Measurements from ENCODE around the gene DNAI1. TPM values are rescaled to one million over a fixed set of nuclear protein-coding genes. Genes with fewer than 3 reads are reported as not detected.

The DNAI1 gene
- total RNA-seq, 1 experiment from 2014 or later = 0.52 TPM

DNA sequence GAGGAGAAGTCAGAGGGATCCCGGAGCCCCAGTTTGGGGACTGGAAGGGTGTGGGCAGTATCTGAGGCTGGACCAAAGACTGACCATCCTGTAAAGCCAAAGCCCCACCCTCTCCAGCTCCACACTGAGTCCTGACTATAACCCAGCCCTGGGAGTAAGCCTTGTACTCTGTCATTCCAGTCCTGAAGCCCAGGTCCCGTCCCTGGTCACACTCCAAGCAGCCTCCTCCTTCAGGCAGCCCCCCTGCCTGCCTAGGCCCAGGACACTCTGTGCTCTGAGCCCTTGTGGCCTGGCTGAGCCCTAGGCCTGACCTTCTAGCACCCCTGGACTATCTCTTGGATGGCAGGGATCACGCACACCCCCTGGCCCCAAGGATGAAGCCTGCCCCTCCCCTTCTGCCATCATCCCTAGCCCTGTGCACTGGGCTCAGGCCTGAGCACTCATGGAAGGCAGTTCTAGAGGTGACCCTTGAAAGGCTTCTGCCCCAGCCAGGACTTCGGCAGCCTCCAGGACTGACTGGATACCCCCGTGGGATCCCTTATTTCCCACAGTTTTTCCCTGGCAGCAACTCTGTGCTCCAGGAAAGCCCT, 92.2 kb downstream of the DNAI1 start:
- BruUV-seq (replicated peaks) = no TSS peak
- Histone ChIP-seq H3K4me3 (ENCODE audit: low read depth, low read length) (no peak overlapping the region), H3K9me3 (no peaks in the 10 kb centered on the region), H3K36me3 (ENCODE audit: control insufficient read depth, insufficient read depth, low read length) (no peaks in the 10 kb centered on the region), H3K27me3 (replicated peaks; ENCODE audit: control insufficient read depth, insufficient read depth, low read length) (no peaks in the 10 kb centered on the region), H3K4me1 (no peaks in the 10 kb centered on the region)
- CTCF ChIA-PET = no interaction called here
- Mint-ChIP-seq H3K4me3 (ENCODE audit: unreplicated experiment) (no peak overlapping the region), H3K9me3 (ENCODE audit: unreplicated experiment) (no peaks in the 10 kb centered on the region), H3K36me3 (ENCODE audit: insufficient read depth, unreplicated experiment) (no peaks in the 10 kb centered on the region), H3K27me3 (ENCODE audit: insufficient read depth, unreplicated experiment) (peaks cover 5% of the 10 kb centered on the region), H3K4me1 (ENCODE audit: low read depth, unreplicated experiment) (no peaks in the 10 kb centered on the region), H3K27ac (ENCODE audit: unreplicated experiment) (no peak overlapping the region)
- TF ChIP-seq, protein P1, sequence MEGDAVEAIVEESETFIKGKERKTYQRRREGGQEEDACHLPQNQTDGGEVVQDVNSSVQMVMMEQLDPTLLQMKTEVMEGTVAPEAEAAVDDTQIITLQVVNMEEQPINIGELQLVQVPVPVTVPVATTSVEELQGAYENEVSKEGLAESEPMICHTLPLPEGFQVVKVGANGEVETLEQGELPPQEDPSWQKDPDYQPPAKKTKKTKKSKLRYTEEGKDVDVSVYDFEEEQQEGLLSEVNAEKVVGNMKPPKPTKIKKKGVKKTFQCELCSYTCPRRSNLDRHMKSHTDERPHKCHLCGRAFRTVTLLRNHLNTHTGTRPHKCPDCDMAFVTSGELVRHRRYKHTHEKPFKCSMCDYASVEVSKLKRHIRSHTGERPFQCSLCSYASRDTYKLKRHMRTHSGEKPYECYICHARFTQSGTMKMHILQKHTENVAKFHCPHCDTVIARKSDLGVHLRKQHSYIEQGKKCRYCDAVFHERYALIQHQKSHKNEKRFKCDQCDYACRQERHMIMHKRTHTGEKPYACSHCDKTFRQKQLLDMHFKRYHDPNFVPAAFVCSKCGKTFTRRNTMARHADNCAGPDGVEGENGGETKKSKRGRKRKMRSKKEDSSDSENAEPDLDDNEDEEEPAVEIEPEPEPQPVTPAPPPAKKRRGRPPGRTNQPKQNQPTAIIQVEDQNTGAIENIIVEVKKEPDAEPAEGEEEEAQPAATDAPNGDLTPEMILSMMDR (IDR thresholded peaks at IDR 0.05; ENCODE audit: insufficient read depth in 1 of 2, low read depth in 1 of 2, low read length in 1 of 2, severe bottlenecking in 1 of 2, unreplicated experiment in 1 of 2) = no peak
- intact Hi-C loops (cut with micrococcal nuclease; ENCODE audit: unreplicated experiment) = no loop called here
- POLR2A ChIA-PET = no interaction called here
- DNase-seq = peak in 1 of 2 experiments; percentile 35

DNA sequence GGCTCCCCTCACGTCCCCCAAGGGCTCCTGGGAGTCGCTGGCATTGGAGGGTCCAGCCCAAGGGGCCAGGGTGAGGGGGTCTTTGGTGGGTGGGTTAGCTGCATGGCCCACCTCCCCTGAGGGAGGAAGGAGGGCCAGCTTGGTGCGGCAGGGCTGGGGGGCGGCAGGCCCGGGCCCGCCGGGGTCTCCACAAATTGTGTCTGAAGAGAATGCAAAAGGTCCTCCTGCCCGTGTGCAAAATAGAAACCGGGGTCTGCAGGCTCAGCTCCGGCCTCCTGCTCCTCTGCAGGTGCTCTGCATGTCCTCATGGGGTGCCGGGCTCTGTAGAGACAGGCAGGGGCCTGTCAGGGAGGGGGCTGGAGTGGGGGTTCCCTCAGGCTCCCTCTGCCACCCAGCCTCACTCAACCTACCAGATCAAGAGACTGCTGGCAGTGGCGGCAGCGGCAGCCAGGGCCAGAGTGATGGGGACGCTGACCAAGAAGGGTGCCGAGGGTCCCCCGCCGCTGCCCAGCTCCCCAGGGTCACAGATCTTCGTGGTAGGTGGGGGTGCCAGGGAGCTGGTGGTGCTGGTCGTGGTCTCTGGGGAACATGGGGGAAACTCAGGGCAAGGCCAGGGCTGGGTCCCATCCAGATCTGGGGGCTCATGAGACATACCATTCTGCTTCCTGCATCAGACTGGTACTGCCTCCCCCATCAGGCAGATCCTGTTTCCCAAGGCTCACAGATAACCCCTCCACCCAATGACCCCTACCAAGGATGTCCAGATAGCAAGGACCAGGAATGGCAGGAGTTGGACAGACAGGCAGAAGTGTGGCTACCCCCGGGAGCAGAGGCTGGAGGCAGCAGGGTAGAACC, 93.4 kb downstream of the DNAI1 start:
- Histone ChIP-seq H3K27me3 (replicated peaks; ENCODE audit: control insufficient read depth, insufficient read depth, low read length) (no peaks in the 10 kb centered on the region; the same call in none of the 2 replicates), H3K4me1 (no peaks in the 10 kb centered on the region), H3K9me3 (no peaks in the 10 kb centered on the region), H3K36me3 (ENCODE audit: control insufficient read depth, insufficient read depth, low read length) (no peaks in the 10 kb centered on the region), H3K4me3 (ENCODE audit: low read depth, low read length) (no peak overlapping the region)
- TF ChIP-seq, protein P1 (IDR thresholded peaks at IDR 0.05; ENCODE audit: insufficient read depth in 1 of 2, low read depth in 1 of 2, low read length in 1 of 2, severe bottlenecking in 1 of 2, unreplicated experiment in 1 of 2) = no peak
- H3K9me3 Mint-ChIP-seq (ENCODE audit: unreplicated experiment) = no peaks in the 10 kb centered on the region
- intact Hi-C loops (cut with micrococcal nuclease; ENCODE audit: unreplicated experiment) = no loop called here
- no peaks in the 10 kb centered on the region for H3K4me1 Mint-ChIP-seq (ENCODE audit: low read depth, unreplicated experiment)
- no peak overlapping the region for H3K4me3 Mint-ChIP-seq (ENCODE audit: unreplicated experiment)
- BruUV-seq (replicated peaks) = no TSS peak
- H3K27me3 Mint-ChIP-seq (ENCODE audit: insufficient read depth, unreplicated experiment) = peaks cover 5% of the 10 kb centered on the region
- ChIA-PET POLR2A (no interaction called here), CTCF (interaction anchor here (1.3 kb wide), 1 partner anchor 40 kb away, joined by 4 read pairs; no protein-coding TSS in a partner anchor)
- H3K27ac Mint-ChIP-seq (ENCODE audit: unreplicated experiment) = no peak overlapping the region
- no peaks in the 10 kb centered on the region for H3K36me3 Mint-ChIP-seq (ENCODE audit: insufficient read depth, unreplicated experiment)
- DNase-seq = peak in 1 of 2 experiments; percentile 21

DNA sequence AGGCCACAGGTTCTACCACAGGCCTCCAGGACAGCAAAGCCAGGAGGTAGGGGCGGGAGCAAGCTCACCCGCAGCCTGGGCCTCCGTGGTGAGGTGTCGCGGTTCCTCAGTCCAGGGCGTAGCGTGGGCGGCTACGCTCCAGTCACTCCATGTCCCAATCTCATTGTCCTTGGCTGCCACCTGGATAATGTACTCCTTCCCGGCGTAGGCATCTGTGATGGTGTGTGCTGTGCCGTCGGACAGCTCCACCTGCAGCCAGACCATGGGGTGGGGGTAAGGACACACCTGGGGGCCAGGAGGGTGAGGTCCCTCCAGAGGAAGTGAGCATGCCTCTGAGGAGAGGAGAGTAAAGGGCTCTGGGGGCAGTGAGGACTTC, 94.0 kb downstream of the DNAI1 start:
- no peaks in the 10 kb centered on the region for H3K36me3 Mint-ChIP-seq (ENCODE audit: insufficient read depth, unreplicated experiment)
- Histone ChIP-seq H3K9me3 (no peaks in the 10 kb centered on the region), H3K4me1 (no peaks in the 10 kb centered on the region), H3K4me3 (ENCODE audit: low read depth, low read length) (no peak overlapping the region), H3K36me3 (ENCODE audit: control insufficient read depth, insufficient read depth, low read length) (no peaks in the 10 kb centered on the region), H3K27me3 (replicated peaks; ENCODE audit: control insufficient read depth, insufficient read depth, low read length) (no peaks in the 10 kb centered on the region; the same call in none of the 2 replicates)
- peaks cover 5% of the 10 kb centered on the region for H3K27me3 Mint-ChIP-seq (ENCODE audit: insufficient read depth, unreplicated experiment)
- intact Hi-C loops (cut with micrococcal nuclease; ENCODE audit: unreplicated experiment) = no loop called here
- BruUV-seq (replicated peaks) = no TSS peak
- H3K27ac Mint-ChIP-seq (ENCODE audit: unreplicated experiment) = no peak overlapping the region
- ChIA-PET CTCF (interaction anchor here (1.3 kb wide), 1 partner anchor 39 kb away, joined by 4 read pairs; no protein-coding TSS in a partner anchor), POLR2A (no interaction called here)
- H3K4me1 Mint-ChIP-seq (ENCODE audit: low read depth, unreplicated experiment) = no peaks in the 10 kb centered on the region
- TF ChIP-seq, protein P1 (IDR thresholded peaks at IDR 0.05; ENCODE audit: insufficient read depth in 1 of 2, low read depth in 1 of 2, low read length in 1 of 2, severe bottlenecking in 1 of 2, unreplicated experiment in 1 of 2) = no peak
- no peaks in the 10 kb centered on the region for H3K9me3 Mint-ChIP-seq (ENCODE audit: unreplicated experiment)
- peak in 1 of 2 experiments; percentile 26 for DNase-seq
- H3K4me3 Mint-ChIP-seq (ENCODE audit: unreplicated experiment) = no peak overlapping the region

Measured in Caco-2 (cell line).